Prostate gland (tissue), 2 donors: ENCODE measurements around the gene WSB2. TPM values are rescaled to one million over a fixed set of nuclear protein-coding genes. Genes with fewer than 3 reads are reported as not detected.

ENCODE experiments used
- DNase-seq: peaks from one replicate; pipeline ENCODE4 v3.0.0-alpha.2; 2019; ENCODE audit warnings: low spot score
- H3K27ac ChIP-seq, 2 donors: fragments of 200-600 bp; sonication (generic); 2 replicates each; pipeline ENCODE4 v1.5.1; 2017 to 2019
- H3K27me3 ChIP-seq: fragments of 200-600 bp; sonication (generic); replicated peaks from 2 replicates; pipeline ENCODE4 v1.5.1; 2019; ENCODE audit not compliant: insufficient read depth
- H3K36me3 ChIP-seq, 2 donors: fragments of 200-600 bp; sonication (generic); 1 replicate in 1 of 2; 2 replicates in 1 of 2; pipeline versions ENCODE4 v1.5.1 to v1.8.1; 2017 to 2019
- H3K4me1 ChIP-seq: fragments of 200-600 bp; sonication (generic); replicated peaks from 2 replicates; pipeline ENCODE4 v1.5.1; 2019
- H3K4me3 ChIP-seq, 2 donors: fragments of 200-600 bp; sonication (generic); 2 replicates each; pipeline ENCODE4 v1.5.1; 2017 to 2019
- H3K9me3 ChIP-seq: fragments of 200-600 bp; sonication (generic); 2 replicates; pipeline ENCODE4 v1.5.1; 2017
- CTCF ChIP-seq, 4 experiments: fragments of 200-600 bp in 2 of 4; fragments of 450-650 bp in 2 of 4; sonication (generic) in 2 of 4; IDR thresholded peaks; 1 replicate in 3 of 4; 2 replicates in 1 of 4; pipeline ENCODE4 v1.5.1; 2016 to 2019; ENCODE audit warnings: antibody characterized with exemption in 4 of 4, mild to moderate bottlenecking in 2 of 4, moderate library complexity in 2 of 4
- POLR2A ChIP-seq: fragments of 450-650 bp; IDR thresholded peaks from one replicate; pipeline ENCODE4 v1.6.1; 2016; ENCODE audit warnings: antibody characterized with exemption, mild to moderate bottlenecking
- POLR2AphosphoS5 ChIP-seq: sonication (generic); formaldehyde crosslinking; IDR thresholded peaks from one replicate; pipeline ENCODE4 v1.6.1; 2017; ENCODE audit warnings: antibody characterized with exemption
- whole genome bisulfite sequencing: methylation state at CpG from one replicate; pipeline ENCODE4 v1.1.5; 2018; 5-methylcytosine and 5-hydroxymethylcytosine counted together
- intact Hi-C: fragments of 100-400 bp; cut with DNase I; formaldehyde crosslinking; loops from one replicate; pipeline ENCODE4 v1.14.2; 2022
- total RNA-seq, 2 donors: library from RNA; depleted of rRNA; stranded (reverse); fragments of >200 nt; gene quantifications; one replicate each; pipeline ENCODE4 v1.1.0, GENCODE V29; 2016

WSB2 gene
- total RNA-seq, 2 donors from 2014 or later = 41.3 to 99.2 TPM

- no peaks in the 10 kb centered on the region for H3K9me3 ChIP-seq
- intact Hi-C loops = no loop called here
- H3K36me3 ChIP-seq = no peaks in the 10 kb centered on the region
- H3K4me3 ChIP-seq = no peak overlapping the region
- H3K4me1 ChIP-seq = no peaks in the 10 kb centered on the region
- no peak for TF ChIP-seq POLR2A
- WGBS = 87% methylated on average over 1 of the region's 1 CpG
- no peak overlapping the region for H3K27ac ChIP-seq
- no peak for DNase-seq
- no peaks in the 10 kb centered on the region for H3K27me3 ChIP-seq
Measured at GRCh38 chr12:118020036-118020435, 40.9 kb downstream of the WSB2 start.

GRCh38 chr12:118017926-118018325 lies 43.1 kb downstream of the WSB2 start:
- TF ChIP-seq CTCF (IDR thresholded peaks at IDR 0.05) = no peak
- no peak for TF ChIP-seq POLR2AphosphoS5
- TF ChIP-seq POLR2A = no peak
- H3K4me1 ChIP-seq = no peaks in the 10 kb centered on the region
- no peak for DNase-seq
- H3K27ac ChIP-seq = no peak overlapping the region
- no peak overlapping the region for H3K4me3 ChIP-seq
- no peaks in the 10 kb centered on the region for H3K36me3 ChIP-seq
- H3K27me3 ChIP-seq = no peaks in the 10 kb centered on the region
- H3K9me3 ChIP-seq = no peaks in the 10 kb centered on the region
- intact Hi-C loops = no loop called here

- WGBS = under 1% methylated on average over 59 of the region's 61 CpGs
- peak; percentile 97 for DNase-seq
- intact Hi-C loops = no loop called here
- H3K27ac ChIP-seq = no peak within 1 kb of the TSS
- no peaks in the 10 kb centered on the region for H3K36me3 ChIP-seq
- TF ChIP-seq POLR2AphosphoS5 = peak; percentile 92
- peak; percentile 25 for TF ChIP-seq POLR2A
- no peak for TF ChIP-seq CTCF (IDR thresholded peaks at IDR 0.05)
- H3K27me3 ChIP-seq = no peaks in the 10 kb centered on the region
- H3K4me3 ChIP-seq = peak within 1 kb of the TSS; percentile 85 to 87
- no peaks in the 10 kb centered on the region for H3K4me1 ChIP-seq
- H3K9me3 ChIP-seq = no peaks in the 10 kb centered on the region
Measured at GRCh38 chr12:118016424-118017264, 44.3 kb downstream of the WSB2 start, which contains the start of gene RFC5. Gene RFC5, plus strand, starts transcription at chr12:118016703. Its CDS starts 125 bp downstream, at chr12:118016828.

- DNase-seq = no peak
- 25% methylated on average over 9 of the region's 9 CpGs for whole genome bisulfite sequencing
- H3K4me3 ChIP-seq = peak overlapping the region; percentile 85 to 87
- no peaks in the 10 kb centered on the region for H3K36me3 ChIP-seq
- no peak overlapping the region for H3K27ac ChIP-seq
- intact Hi-C loops = no loop called here
- H3K27me3 ChIP-seq = no peaks in the 10 kb centered on the region
- no peaks in the 10 kb centered on the region for H3K9me3 ChIP-seq
- H3K4me1 ChIP-seq = no peaks in the 10 kb centered on the region
- TF ChIP-seq POLR2A (no peak), CTCF (IDR thresholded peaks at IDR 0.05) (no peak), POLR2AphosphoS5 (no peak)
Measured at GRCh38 chr12:118015944-118016343, 45.0 kb downstream of the WSB2 start.

- 88% methylated on average over 2 of the region's 2 CpGs for WGBS
- H3K9me3 ChIP-seq = no peaks in the 10 kb centered on the region
- no peaks in the 10 kb centered on the region for H3K36me3 ChIP-seq
- no peak for TF ChIP-seq CTCF (IDR thresholded peaks at IDR 0.05)
- TF ChIP-seq POLR2AphosphoS5 = no peak
- no peak for TF ChIP-seq POLR2A
- H3K4me3 ChIP-seq = no peak overlapping the region
- DNase-seq = no peak
- intact Hi-C loops = no loop called here
- no peak overlapping the region for H3K27ac ChIP-seq
- H3K4me1 ChIP-seq = no peaks in the 10 kb centered on the region
- no peaks in the 10 kb centered on the region for H3K27me3 ChIP-seq
Measured at GRCh38 chr12:118015306-118015705, 45.7 kb downstream of the WSB2 start.
